Measurements from ENCODE around the gene FRMD4B. TPM values are rescaled to one million over a fixed set of nuclear protein-coding genes. Genes with fewer than 3 reads are reported as not detected.
A peak's percentile ranks its signal among the peaks of the same experiment; 100 is the strongest.

The FRMD4B gene
- total RNA-seq, 1 donor from 2014 or later: 53.5 TPM

DNA sequence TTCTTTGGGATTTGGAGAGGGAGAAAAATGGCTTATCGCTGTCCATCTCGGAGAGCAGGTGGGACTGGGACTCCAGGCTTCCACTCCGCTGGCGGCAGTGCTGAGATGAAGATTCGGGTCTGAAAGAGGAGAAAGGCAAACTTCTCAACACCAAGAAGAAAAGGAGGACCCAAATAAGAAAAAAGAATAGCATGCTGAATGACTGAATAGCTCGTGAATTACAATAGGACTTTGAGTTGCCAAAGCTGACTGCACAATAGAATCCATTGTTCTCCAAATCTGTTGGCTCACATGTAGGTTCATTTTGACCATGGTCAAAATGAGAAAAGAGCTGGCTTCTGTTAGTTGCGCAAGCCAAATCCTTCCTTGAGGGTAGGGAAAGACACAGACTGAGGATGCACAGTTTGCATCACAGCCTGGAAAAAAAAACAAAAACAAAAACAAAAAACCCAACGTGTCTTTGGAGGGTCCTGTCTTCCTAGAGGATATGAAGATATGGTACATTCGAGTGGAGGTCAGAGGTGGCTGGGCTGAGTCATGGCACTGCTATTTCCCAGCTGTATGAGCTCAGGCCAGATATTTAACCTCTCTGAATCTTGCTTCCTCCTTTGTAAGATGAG, 204.2 kb downstream of the FRMD4B start:
- Histone ChIP-seq H3K4me1 (peaks cover 4% of the 10 kb centered on the region), H3K4me3 (no peak overlapping the region), H3K9me3 (no peaks in the 10 kb centered on the region), H3K27me3 (no peaks in the 10 kb centered on the region), H3K36me3 (peaks cover 0 to 39% of the 10 kb centered on the region in 2 donors), H3K27ac (no peak overlapping the region)
- intact Hi-C loops (cut with DNase I): no loop called here
- TF ChIP-seq, protein P1, sequence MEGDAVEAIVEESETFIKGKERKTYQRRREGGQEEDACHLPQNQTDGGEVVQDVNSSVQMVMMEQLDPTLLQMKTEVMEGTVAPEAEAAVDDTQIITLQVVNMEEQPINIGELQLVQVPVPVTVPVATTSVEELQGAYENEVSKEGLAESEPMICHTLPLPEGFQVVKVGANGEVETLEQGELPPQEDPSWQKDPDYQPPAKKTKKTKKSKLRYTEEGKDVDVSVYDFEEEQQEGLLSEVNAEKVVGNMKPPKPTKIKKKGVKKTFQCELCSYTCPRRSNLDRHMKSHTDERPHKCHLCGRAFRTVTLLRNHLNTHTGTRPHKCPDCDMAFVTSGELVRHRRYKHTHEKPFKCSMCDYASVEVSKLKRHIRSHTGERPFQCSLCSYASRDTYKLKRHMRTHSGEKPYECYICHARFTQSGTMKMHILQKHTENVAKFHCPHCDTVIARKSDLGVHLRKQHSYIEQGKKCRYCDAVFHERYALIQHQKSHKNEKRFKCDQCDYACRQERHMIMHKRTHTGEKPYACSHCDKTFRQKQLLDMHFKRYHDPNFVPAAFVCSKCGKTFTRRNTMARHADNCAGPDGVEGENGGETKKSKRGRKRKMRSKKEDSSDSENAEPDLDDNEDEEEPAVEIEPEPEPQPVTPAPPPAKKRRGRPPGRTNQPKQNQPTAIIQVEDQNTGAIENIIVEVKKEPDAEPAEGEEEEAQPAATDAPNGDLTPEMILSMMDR (IDR thresholded peaks at IDR 0.05): no peak
- TF ChIP-seq POLR2A (IDR thresholded peaks at IDR 0.05): no peak
- TF ChIP-seq POLR2AphosphoS5 (IDR thresholded peaks at IDR 0.05; ENCODE audit: insufficient read depth in 1 of 2, low read depth in 1 of 2): no peak
- DNase-seq (ENCODE audit: extremely low spot score in 2 of 2): peak in 1 of 2 donors; percentile 13

DNA sequence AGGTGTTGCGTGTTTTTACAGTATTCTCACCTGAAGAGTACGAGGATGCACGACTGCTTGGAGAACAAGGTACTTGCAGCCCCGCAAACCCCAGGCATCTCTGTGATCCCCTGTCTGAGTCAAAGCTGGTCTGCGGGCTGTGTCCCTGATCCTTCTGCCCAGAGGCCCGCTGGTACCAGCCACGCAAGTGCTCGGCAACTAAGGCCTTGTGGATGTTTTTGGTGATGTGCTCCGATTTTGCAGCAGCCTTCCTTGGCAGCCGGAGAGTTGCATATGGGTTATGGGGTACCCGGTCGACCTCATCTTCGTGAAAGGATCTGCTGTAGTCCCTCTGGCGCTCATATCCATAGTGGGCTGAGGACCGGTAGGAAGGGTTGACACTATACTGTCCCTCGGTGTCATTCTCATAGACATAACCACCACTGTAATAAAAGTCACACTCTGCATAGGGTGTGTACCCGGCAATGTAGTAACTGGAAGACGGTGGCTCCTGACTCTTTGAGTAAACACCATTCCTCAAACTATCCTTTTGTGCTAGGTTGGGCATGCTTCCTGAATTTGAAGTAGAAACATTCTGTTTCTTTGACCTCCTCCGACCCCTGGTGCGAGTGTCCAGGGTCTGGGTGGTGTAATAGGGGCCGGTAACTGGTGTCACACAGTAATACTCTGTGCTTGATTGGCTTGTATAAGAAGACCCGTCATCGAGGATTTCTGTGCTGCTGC, 204.9 kb downstream of the FRMD4B start:
- Histone ChIP-seq H3K27me3 (no peaks in the 10 kb centered on the region), H3K4me3 (no peak overlapping the region), H3K36me3 (peaks cover 0 to 42% of the 10 kb centered on the region in 2 donors), H3K4me1 (peaks cover 4% of the 10 kb centered on the region), H3K9me3 (no peaks in the 10 kb centered on the region), H3K27ac (no peak overlapping the region)
- intact Hi-C loops (cut with DNase I): no loop called here
- no peak for TF ChIP-seq POLR2A (IDR thresholded peaks at IDR 0.05)
- no peak for TF ChIP-seq POLR2AphosphoS5 (IDR thresholded peaks at IDR 0.05; ENCODE audit: insufficient read depth in 1 of 2, low read depth in 1 of 2)
- TF ChIP-seq, protein P1 (IDR thresholded peaks at IDR 0.05): no peak
- peak in 1 of 2 donors; percentile 77 for DNase-seq (ENCODE audit: extremely low spot score in 2 of 2)

DNA sequence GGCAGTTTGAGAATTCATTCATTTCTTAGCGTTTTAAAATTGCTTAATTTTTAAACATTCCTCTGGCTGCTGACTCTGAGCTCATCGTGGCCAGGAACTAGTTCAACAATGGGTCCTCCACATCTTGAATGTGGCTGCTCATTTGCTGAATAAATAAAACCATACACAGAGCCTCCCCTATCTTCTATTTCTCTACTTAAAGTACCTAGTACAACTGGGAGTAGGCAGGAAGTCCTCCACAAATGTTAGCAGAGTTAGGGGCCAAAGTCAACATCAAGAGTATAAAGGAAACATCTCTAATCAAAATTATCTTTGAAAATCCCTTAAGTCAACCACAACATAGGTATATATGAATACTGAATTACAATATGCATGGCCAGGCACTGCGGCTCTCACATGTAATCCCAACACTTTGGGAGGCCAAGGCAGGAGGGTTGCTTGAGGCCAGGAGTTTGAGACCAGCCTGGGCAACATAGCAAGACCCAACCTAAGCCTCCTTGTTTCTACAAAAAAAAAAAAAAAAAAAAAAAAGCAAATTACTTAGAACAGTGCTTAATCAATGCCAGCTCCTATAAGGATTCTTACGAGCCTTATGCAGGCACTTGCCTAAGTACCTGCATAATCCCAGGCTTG, 206.0 kb downstream of the FRMD4B start:
- Histone ChIP-seq H3K4me3 (no peak overlapping the region), H3K27me3 (no peaks in the 10 kb centered on the region), H3K27ac (no peak overlapping the region), H3K9me3 (no peaks in the 10 kb centered on the region), H3K36me3 (peaks cover 0 to 44% of the 10 kb centered on the region in 2 donors), H3K4me1 (peaks cover 4% of the 10 kb centered on the region)
- TF ChIP-seq, protein P1 (IDR thresholded peaks at IDR 0.05): no peak
- TF ChIP-seq POLR2AphosphoS5 (IDR thresholded peaks at IDR 0.05; ENCODE audit: insufficient read depth in 1 of 2, low read depth in 1 of 2) (no peak), POLR2A (IDR thresholded peaks at IDR 0.05) (no peak)
- DNase-seq (ENCODE audit: extremely low spot score in 2 of 2): peak in 1 of 2 donors; percentile 5
- intact Hi-C loops (cut with DNase I): no loop called here

DNA sequence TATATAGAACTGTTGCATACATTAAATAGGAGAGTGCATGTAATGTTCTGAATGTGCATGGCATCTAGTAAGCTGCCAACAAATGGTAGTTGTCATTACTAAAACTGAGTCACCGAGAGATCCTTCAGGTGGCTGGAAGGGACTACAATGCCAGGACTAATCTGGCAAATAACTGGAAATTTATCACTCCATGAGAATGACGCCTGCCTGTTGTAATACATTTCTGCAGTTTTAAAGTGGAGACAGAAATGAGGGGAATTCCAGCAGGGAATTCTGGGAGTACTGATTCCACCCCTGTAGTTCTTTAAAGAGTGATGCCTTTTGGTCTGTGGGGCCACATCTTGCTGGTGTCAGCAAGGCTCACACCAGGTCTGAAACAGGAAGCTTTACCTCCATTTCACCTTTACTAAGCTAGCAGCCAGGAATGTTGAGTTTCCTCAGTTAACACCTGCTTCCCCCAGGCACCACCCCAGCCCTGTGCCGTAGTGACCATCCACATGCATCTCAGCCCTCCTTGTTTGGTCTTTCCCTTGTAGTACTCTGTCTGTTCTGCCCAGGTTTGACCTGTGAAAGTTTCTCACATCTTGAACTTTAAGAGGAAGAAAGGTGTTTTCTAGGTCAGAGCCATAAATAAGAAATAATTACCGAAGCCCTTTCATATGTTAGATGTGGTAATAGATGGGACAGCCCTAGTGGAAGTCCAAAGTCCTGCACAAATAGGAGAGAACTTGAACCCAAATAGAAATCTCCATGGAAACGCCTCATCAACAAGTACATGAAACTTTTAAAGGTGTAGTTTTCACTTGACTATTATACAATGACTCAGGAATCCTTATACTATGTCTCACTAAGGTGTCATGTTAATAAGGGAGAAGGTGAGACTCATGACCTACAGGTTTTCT, 206.8 kb downstream of the FRMD4B start:
- H3K4me1 ChIP-seq: peaks cover 4% of the 10 kb centered on the region
- peak in 1 of 2 donors; percentile 16 for DNase-seq (ENCODE audit: extremely low spot score in 2 of 2)
- H3K9me3 ChIP-seq: no peaks in the 10 kb centered on the region
- no peak overlapping the region for H3K27ac ChIP-seq
- intact Hi-C loops (cut with DNase I): no loop called here
- H3K4me3 ChIP-seq: no peak overlapping the region
- peaks cover 0 to 36% of the 10 kb centered on the region in 2 donors for H3K36me3 ChIP-seq
- TF ChIP-seq, protein P1 (IDR thresholded peaks at IDR 0.05): no peak
- TF ChIP-seq POLR2A (IDR thresholded peaks at IDR 0.05) (no peak), POLR2AphosphoS5 (IDR thresholded peaks at IDR 0.05; ENCODE audit: insufficient read depth in 1 of 2, low read depth in 1 of 2) (no peak)
- H3K27me3 ChIP-seq: no peaks in the 10 kb centered on the region

All from vagina (tissue), 2 donors.